ENCODE measurements around the gene PTX4.

Gene PTX4, protein sequence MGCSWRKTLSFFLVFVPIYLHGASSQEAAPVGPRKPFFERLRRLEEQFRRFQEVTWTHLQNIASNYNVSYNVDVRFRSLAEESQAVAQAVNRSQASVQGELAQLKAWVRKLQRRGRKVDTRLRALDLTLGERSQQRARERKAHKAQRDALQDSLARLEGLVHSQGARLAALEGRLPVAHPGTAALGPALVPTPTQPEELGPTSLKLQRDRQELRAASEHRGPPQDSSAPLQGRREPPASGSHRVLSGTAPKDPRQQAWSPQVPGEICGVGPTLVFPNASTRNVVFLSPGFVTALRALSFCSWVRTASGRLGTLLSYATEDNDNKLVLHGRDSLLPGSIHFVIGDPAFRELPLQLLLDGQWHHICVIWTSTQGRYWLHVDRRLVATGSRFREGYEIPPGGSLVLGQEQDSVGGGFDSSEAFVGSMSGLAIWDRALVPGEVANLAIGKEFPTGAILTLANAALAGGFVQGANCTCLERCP

DNA sequence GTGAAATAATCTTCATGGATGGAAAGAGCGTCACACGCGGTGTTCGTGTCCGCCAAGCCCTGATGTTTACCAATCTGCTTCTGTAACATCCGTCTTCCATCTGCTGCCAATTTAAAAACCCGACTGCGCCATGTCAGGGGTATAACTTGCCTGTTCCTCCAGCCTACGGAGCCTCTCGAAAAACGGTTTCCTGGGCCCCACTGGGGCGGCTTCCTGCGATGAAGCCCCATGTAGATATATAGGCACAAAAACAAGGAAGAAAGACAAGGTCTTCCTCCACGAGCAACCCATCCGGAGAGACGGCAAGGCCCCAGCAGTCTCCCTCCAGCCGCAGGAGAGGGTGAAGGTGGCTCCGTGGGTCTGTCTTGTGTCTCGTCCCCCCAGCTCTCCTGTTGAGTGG, at the start of gene PTX4:
Gene PTX4 (minus strand): TSS at position 326 of the 400 bp plus-strand sequence. CDS start 35 bp downstream, at position 291.
- DNase-seq = no peak

DNA sequence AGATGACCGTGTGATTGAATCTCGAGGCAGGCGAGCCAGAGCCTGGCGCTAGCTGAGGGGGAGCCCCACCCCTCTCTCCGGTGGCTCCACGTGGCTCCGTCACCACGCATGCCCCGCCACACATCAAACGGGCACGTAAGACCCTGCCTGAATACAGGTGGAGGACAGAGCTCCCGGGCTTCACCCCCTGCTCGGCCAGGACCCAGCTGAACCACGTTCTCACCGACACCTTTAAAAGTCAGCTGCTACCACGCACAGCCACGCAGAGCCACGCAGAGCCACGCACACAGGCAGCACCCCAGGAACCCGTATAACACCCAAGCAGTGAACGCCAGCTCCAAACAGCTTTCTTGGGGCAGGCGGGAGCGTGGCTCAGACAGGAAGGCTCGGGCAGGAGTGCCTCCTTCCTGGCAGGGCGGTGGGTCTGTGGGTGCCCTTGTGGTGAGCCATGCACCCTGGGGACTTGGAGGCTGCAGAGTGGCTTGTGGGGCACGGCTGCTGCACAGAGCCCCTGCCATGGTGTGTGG, 49.1 kb upstream of the PTX4 start:
- DNase-seq = no peak

DNA sequence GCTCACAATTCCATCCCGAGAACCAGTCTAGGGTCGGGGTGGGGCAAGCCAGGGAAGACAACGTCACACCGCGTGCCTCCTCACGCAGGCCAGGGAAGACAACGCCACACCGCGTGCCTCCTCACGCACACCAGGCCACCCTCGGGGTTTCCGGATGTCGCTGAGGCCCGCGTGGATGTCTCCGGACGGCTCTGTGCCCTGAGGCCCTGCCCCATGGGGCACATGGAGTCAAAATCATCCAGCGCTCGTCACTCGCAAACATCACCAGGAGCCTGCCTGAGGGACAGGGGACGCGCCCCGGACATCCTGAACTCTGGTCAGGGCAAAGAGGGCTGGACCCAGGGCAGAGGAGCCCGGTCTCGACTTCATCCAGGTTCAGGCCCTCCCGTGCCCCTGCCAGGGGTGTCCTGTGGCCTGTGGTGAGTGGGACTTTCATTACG, 48.4 kb upstream of the PTX4 start:
- DNase-seq = no peak

DNA sequence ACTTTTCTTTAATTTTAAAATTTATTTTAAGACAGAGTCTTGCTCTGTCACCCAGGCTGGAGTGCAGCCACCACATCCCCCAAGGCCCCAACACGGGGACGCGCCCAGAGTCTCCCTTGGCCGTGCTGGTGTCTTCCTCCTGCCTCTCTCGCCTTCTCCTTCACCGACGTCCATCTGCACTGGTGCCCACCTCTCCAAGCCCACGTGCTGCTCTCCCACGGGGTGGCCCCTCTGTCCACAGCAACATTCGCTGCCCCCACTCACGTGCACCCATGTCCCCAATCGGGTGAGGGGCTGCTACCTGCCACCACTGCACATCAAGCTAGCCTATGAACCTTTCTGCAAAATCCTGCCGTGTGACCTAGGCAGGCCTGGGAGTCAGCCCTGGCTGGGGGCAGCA, 47.9 kb upstream of the PTX4 start:
- no peak for DNase-seq

DNA sequence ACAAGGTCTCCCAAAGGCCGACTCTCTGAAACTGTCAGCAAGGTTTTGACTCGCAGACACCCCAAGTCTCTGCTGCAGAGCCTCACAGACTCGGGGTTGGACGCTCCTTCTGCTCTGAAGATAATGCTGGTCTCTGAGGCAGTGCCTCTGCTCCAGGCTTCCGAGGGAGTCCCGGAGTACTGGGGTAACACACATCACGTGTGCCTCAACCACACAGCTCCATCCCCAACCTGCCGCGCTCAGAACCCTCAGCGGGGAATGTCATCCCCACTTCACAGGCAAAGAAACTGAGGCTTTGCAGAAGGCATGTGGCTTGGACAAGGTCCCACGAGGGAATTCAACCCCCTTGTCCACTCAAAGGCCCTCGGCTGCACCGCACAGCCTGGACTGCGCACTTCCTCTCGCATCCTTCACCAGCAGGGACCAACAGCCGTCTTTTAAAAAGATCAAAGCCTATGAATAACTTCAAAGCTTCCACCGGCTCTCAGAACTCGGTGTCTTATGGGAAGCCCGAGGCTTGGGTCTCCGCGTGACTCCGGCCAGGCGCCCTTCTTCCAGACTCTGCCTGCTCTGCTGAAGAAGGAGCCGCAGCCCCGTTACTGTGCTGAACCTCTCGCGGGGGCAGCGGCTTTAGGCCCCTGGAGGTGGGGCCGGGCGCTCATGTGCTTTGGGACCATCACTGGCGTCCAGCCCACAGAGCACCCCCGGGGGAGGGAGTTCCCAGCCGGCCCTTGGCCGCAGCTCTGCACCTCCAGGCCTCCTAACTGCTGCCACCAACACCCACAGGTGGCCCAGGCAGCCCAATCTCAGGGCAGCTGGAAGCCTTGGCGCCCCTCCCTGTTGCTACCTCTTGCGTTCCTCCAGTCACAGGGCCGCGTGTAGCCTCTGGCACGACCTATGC, 46.9 kb upstream of the PTX4 start:
- no peak for DNase-seq

DNA sequence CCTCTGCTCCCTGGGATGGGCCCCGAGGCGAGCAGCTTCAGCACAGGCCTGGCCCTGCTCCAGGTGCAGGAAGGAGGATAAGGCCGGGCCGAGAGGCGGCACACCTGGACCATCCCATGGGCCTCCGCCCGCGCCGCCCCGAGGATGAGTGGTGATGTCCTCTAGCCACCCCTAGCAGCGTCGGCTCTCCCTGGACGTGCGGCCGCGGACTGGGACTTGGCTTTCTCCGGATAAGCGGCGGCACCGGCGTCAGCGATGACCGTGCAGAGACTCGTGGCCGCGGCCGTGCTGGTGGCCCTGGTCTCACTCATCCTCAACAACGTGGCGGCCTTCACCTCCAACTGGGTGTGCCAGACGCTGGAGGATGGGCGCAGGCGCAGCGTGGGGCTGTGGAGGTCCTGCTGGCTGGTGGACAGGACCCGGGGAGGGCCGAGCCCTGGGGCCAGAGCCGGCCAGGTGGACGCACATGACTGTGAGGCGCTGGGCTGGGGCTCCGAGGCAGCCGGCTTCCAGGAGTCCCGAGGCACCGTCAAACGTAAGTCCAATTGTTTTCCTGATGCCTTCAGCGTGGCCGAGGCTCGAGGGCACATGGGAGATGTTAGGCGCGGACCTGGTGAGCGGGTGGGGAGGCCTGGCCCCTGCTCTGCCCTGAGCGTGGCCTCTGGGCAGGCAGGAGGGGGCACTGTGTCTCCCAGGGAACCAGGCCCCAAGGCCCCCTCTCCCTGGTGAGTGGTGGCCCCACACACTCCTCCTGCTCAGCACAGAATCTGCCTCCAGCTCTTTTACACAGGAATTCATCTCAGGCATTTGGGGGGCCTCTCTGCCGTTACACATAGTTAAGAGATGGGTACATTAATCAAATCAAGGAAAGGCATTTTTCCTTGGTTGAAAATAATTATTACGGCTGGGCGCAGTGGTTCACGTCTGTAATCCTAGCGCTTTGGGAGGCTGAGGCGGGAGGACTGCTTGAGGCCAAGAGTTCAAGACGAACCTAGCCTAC, 45.6 kb upstream of the PTX4 start:
- no peak for DNase-seq

DNA sequence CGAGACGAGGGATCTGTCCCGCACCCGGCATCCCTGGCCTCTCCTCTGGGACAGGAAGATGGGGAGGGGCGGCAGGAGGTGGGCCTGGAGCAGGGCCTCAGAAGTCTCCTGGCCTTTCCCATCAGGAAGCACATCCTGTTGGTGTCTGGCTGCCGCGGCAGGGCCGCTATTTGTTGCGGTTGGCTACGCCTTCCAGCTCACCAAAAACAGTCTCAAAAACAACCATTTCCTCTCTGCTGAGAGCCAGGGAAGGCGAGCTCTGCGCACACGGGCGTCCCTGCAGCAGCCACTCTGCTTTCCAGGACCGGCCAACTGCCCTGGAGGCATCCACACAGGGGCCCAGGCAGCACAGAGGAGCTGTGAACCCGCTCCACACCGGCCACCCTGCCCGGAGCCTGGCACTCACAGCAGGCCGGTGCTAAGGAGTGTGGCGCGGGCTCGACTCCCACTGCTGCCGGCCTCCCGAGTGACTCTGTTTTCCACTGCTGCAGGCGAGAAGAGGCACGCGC, 44.8 kb upstream of the PTX4 start, which contains the start of gene TMEM204:
Gene TMEM204 (plus strand): TSS at position 224 of the 509 bp plus-strand sequence. CDS start 610 bp downstream, outside the sequence.
- DNase-seq = no peak

DNA sequence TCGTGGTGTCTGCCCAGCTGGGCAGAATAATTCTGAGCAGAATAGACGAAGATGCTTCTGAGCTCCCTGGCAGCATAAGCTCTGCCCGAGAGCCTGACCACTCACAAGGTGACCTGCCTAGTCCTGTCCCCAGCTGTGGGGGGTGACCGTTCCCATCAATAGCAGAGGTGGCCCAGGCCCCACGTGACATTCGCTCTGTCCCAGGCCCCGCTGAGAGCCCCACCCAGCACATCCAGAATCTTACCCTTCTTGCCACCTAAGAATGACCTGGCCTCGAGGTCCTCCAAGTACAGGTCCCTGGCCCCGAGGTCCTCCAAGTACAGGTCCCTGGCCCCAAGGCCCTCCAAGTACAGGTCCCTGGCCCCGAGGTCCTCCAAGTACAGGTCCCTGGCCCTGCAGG, 44.0 kb upstream of the PTX4 start:
- no peak for DNase-seq

DNA sequence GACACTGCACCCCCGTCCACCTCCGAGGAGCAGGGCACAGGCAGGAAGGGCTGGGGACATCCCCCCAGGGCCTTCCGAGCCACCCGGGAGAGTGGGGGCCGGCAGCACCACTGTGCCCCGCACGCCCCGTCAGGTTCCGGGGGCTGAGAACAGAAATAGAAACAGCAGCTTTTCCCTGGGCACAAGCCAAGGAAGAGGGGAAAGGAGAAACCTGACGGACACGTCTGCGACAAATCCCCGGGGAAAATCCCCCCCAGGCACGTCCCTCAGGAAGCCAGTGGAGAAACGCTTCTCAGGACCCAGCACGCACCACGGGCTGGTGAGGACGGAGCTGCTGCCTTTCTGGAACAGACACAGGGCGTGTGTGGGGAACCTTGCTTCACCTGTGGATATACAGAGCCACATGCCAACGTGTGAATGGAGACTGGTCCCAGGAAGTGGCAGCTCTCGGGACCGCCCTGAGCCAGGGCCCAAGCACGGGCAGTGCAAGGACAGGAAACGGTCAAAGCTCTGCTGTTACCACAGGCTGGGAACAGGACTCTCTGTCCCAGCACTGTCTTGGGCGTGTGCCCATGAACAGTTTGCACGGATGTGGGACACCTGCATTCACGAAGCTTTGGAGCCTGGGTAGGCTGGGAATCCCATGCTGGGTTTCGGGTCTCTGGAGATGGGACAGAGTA, 43.5 kb upstream of the PTX4 start:
- DNase-seq = no peak

DNA sequence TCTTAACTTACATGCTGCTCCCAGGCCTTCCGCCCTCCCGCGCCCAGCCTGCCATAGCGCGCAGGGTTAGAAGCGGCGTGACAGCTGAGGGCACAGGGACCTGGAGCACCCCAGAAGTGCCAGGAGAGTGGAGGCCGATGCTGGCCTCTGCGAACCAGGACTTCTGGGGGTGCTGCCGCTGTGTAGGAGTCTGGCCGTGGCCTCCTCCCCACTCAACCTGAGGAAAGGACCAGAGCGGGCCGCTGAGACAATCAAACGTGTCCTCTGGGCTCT, 42.8 kb upstream of the PTX4 start:
- no peak for DNase-seq

DNA sequence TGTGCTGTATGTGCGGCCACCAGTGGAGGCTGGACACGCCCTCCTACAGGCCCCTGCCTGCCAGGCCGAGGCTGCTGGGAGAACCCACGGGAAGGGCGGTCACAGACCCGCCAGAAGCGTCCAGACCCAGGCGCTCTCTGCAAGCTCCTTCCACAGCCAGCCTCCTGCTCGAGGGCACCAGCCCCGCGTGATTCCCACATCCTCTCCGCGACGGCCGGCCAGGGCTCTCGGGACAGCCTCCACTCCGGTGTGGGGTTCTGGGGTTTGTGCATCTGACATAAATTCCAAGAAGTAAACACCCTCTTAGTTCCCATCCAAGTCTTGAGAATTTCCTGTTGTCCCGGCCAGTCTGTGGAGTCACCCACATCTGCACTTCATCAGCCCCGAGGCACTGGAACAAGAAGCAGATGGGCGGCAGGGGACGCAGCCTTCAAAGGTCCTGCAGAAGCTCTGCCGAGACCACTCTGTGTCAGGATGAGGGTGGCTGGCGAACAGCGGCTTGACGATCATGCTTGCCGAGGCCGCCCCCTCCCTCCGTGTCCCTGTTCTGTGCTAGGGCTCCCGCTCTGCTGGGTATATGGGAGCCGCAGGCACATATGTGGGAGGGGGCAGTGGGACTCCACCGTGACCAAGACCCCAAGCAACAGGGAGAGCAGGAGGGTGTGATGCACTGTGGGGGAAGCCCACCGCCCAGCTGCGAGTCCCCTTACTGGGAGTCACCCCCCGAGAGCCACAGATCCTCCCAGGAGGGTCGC, 42.3 kb upstream of the PTX4 start:
- DNase-seq = no peak

DNA sequence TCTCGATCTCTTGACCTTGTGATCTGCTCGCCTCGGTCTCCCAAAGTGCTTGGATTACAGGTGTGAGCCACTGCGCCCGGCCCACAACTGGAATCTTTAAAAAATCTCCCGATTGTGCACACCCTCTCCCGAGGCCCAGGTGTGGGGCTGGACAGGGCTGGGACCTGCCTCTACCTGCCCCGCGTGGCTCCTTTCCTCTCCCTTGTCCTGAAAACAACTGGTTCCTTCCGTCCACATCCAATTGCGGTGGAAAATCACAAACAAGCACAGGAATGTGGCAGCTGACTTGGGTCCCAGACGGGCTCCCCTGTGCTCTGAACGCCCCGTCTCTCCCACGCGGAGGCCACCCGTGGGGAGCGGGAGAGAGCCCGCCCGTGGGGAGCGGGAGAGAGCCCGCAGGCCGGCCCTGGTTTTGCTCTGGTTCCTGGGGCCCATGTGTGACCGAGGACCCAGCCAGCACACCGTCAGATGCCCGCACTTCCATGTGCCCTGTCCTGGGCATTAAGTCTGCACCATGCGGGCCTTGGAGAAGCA, 41.7 kb upstream of the PTX4 start:
- no peak for DNase-seq

DNA sequence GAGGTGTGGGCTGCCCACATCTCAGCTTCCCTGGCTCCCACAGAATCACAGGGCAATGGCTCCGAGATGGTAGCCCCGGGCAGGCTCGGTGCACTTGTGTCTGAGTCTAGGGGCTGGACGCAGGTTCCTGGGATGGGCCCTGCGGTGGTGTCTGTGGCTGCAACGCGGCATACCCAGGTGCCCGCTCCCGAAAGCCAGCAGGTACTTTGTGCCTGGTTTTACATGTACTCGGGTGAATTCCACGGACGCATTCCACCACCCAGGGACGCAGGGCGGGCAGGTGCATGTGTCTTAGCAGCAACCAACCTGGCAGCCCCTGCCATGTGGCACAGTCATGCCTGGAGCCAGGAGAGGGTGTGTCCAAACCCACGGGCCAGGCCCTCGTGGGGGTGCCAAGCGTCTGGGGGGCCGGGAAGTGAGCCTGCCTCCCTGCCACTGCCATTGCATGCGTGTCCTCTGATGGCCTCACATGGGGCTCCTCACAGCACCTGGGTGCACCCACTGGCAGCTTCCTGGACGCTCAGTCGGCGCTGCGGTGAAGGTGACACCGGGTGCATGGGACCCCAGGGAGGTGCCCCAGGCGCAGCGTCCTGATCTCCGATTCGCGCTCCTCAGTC, 40.3 kb upstream of the PTX4 start:
- DNase-seq = no peak

DNA sequence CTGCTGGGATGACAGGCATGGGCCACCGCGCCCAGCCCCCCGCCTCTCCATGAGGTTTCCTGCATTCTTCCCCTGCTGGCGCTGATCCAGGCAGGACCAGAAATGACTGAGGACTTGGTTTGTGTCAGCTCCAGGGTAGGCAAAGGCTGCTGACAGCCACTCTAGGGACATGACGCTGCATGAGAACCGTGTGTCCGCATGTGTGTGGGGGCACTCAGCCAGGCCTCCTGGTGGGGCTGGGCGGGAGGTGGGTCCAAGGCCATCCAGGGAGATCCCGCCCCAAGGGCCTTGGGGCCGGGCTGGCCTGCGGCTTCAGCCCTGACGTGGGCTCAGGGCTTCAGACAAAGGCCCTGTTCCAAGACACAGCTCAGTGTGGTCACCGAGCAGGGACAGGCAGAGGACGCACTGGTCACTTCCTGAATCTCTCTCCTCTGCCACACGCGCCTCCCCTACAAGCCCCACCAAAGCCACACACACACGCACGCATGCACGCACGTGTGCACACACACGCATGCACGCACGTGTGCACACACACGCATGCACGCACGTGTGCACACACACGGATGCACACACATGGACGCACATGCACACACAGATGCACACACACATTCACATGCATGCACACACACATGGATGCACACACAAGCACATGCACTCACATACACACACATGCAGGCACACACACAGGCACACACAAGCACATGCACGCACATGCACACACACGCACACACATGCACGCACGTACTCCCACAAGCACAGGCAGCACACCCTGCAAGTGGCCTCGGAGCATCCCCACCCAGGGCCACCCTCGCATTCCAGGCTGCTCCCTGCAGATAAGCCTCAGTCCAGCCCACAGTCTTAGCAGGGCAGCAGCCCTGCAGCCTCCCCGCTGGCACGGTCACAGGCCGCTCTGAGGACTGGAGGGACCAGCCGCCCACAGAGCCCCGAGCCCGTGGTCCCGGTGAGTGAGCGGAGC, 39.4 kb upstream of the PTX4 start:
- no peak for DNase-seq

DNA sequence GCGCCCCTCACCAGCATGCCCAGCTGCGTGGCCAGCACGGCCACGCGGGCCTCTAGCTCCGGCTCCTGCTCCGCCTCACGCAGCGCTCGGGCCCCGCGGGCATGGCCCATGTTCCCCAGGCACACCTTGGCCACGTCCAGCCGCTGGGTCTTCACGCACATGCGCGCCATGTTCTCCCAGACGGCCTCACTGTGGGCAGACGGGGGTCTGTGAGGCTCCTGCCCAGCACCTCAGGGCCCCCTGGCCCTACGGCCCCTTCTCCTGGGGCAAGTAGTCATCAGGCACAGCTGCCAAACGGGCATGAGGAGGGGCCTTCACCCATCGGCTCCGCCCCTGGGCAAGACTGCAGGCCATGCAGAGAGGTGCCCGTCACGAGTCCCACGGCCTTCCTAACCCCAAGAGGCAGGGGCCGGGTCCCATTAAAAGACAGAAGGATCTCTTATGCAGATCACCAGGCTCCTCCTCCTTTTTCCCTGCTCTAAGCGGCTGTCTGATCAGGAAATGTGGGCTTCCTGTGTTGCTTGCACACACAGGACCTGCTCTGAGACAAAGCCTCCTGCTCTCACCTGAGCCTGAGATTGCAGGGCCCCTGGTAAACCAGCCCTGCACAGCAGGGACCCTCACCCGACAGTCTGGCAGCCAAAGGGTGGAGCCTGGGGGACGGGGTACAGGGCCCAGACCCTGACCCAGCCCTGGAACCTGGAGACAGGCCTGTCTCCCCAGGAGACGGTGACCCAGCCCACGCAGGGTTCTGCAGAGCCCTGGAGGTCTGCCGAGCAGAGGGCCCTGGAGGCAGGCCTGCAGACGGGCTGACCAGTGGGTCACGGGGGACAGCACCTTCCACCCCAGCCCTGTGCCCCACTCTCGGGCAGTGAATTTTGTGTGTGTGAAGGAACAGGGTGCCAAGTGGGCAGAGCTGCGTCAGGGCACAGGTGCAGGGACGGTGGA, 38.1 kb upstream of the PTX4 start:
- no peak for DNase-seq

DNA sequence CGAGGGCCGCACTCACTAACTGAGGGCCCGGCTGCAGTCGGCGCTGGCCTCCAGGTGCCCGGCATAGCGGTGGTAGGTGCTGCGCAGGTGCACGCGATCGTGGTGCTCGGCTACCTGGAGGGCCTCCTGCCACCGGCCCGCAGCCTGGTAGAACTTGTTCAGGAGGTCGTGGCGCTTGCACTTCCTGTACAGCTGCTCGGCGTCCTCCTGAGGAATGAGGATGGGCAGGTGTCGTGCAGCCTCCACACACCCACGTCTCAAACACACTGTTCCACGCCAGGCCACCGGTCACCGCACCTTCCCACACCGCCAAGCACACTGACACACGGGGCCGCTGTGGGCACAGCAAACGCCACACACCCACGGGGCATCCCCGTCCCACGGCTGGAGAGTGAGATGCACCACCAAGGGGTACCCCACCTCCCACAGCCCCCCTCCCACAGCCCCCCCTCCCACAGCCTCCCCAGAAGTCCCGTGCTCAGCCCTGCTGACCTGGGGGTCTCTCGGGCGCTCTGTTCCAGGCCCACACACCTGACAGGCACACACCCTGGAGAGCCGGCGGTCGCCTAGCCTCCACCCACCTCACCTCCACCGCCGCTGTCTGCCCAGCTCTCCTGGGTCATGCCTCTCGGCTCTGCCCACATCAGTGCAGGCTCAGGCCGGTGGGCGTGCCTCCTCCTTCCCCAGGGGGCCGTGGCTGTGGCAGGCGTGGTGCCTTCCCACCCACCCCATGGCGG, 37.3 kb upstream of the PTX4 start:
- DNase-seq = no peak

DNA sequence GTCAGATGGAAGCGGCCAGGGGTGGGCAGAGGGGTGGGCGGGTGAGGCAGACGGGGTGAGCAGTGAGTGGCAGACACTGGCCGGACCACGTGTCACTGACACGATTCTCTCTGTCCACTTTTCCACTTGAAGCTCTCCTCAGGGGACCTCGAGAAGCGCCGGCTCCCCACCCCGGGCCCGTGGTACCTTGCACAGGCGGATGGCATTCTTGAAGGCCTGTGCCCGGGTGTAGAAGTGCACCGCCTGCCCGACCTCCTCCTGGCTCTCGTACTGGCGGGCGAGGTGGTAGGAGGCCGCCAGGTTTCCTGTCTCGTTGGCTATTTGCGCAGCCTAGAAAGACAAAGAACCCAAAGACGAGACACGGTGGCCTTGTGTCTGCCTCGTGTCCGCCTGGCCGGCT, 35.6 kb upstream of the PTX4 start:
- DNase-seq = no peak
